Subcutaneous abdominal adipose tissue (tissue), 5 donors: ENCODE results near the gene ETV6.
A peak's percentile ranks its signal among the peaks of the same experiment; 100 is the strongest.

Experiments used
- H3K27ac ChIP-seq: one replicate; pipeline ENCODE4 v1.7.0; 2013; ENCODE audit warnings: low read depth, mild to moderate bottlenecking, inconsistent platforms, low read length, moderate library complexity
- H3K27me3 ChIP-seq, 5 donors: one replicate each; pipeline ENCODE4 v1.7.0; 2013; ENCODE audit warnings: low read length in 5 of 5, inconsistent platforms in 1 of 5; ENCODE audit not compliant: control insufficient read depth in 5 of 5, insufficient read depth in 4 of 5
- H3K36me3 ChIP-seq, 5 donors: one replicate each; pipeline ENCODE4 v1.7.0; 2013; ENCODE audit warnings: low read length in 5 of 5; ENCODE audit not compliant: control insufficient read depth in 5 of 5, insufficient read depth in 5 of 5
- H3K4me1 ChIP-seq, 5 donors: one replicate each; pipeline ENCODE4 v1.7.0; 2013; ENCODE audit warnings: low read length in 5 of 5, mild to moderate bottlenecking in 3 of 5, moderate library complexity in 1 of 5; ENCODE audit not compliant: control insufficient read depth in 5 of 5, insufficient read depth in 5 of 5
- H3K4me3 ChIP-seq, 5 donors: one replicate each; pipeline ENCODE4 v1.7.0; 2013; ENCODE audit warnings: low read length in 5 of 5, low read depth in 1 of 5
- H3K9ac ChIP-seq, 5 donors: one replicate each; pipeline ENCODE4 v1.7.0; 2013; ENCODE audit warnings: low read length in 5 of 5, mild to moderate bottlenecking in 4 of 5, moderate library complexity in 3 of 5
- H3K9me3 ChIP-seq, 5 donors: one replicate each; pipeline ENCODE4 v1.7.0; 2013; ENCODE audit warnings: low read length in 5 of 5; ENCODE audit not compliant: control insufficient read depth in 5 of 5
- donor health status: healthy.
- donor health status: healthy.
- donor health status: healthy.
- donor health status: healthy.
- donor health status: healthy.

ETV6 gene

GRCh38 chr12:11798856-11799501 lies 149.5 kb downstream of the ETV6 start:
- Histone ChIP-seq H3K27ac (no peak overlapping the region), H3K4me3 (no peak overlapping the region), H3K4me1 (peaks cover 0 to 42% (median 11%) of the 10 kb centered on the region in 5 donors), H3K36me3 (no peaks in the 10 kb centered on the region), H3K27me3 (no peaks in the 10 kb centered on the region), H3K9ac (no peak overlapping the region), H3K9me3 (no peaks in the 10 kb centered on the region)

- H3K4me1 ChIP-seq: peaks cover 0 to 39% (median 11%) of the 10 kb centered on the region in 5 donors
- H3K9me3 ChIP-seq: no peaks in the 10 kb centered on the region
- H3K27ac ChIP-seq: no peak overlapping the region
- H3K27me3 ChIP-seq: no peaks in the 10 kb centered on the region
- H3K9ac ChIP-seq: no peak overlapping the region
- H3K4me3 ChIP-seq: no peak overlapping the region
- no peaks in the 10 kb centered on the region for H3K36me3 ChIP-seq
These were observed 150.0 kb downstream of the ETV6 start for GRCh38 chr12:11799502-11799873.

- no peak overlapping the region for H3K4me3 ChIP-seq
- peaks cover 0 to 25% (median 0%) of the 10 kb centered on the region in 5 donors for H3K4me1 ChIP-seq
- H3K27ac ChIP-seq: no peak overlapping the region
- no peaks in the 10 kb centered on the region for H3K27me3 ChIP-seq
- H3K9me3 ChIP-seq: no peaks in the 10 kb centered on the region
- no peaks in the 10 kb centered on the region for H3K36me3 ChIP-seq
- no peak overlapping the region for H3K9ac ChIP-seq
These were observed 152.2 kb downstream of the ETV6 start for GRCh38 chr12:11801643-11802042.

GRCh38 chr12:11804130-11804529 lies 154.7 kb downstream of the ETV6 start:
- H3K4me3 ChIP-seq: no peak overlapping the region
- no peaks in the 10 kb centered on the region for H3K27me3 ChIP-seq
- H3K27ac ChIP-seq: no peak overlapping the region
- H3K9me3 ChIP-seq: no peaks in the 10 kb centered on the region
- no peaks in the 10 kb centered on the region for H3K36me3 ChIP-seq
- H3K9ac ChIP-seq: no peak overlapping the region
- H3K4me1 ChIP-seq: peaks cover 0 to 10% (median 0%) of the 10 kb centered on the region in 5 donors

- Histone ChIP-seq H3K9me3 (no peaks in the 10 kb centered on the region), H3K27me3 (no peaks in the 10 kb centered on the region), H3K27ac (no peak overlapping the region), H3K4me3 (no peak overlapping the region), H3K36me3 (no peaks in the 10 kb centered on the region), H3K4me1 (peaks cover 0 to 5% (median 0%) of the 10 kb centered on the region in 5 donors), H3K9ac (no peak overlapping the region)
These were observed 155.6 kb downstream of the ETV6 start for GRCh38 chr12:11805043-11805442.

- Histone ChIP-seq H3K9me3 (no peaks in the 10 kb centered on the region), H3K9ac (no peak overlapping the region), H3K27ac (no peak overlapping the region), H3K4me3 (no peak overlapping the region), H3K36me3 (no peaks in the 10 kb centered on the region), H3K27me3 (no peaks in the 10 kb centered on the region), H3K4me1 (peaks cover 0 to 5% (median 0%) of the 10 kb centered on the region in 5 donors)
These were observed 156.2 kb downstream of the ETV6 start for GRCh38 chr12:11805680-11806079.

GRCh38 chr12:11807458-11807857 lies 158.0 kb downstream of the ETV6 start:
- H3K27ac ChIP-seq: no peak overlapping the region
- H3K27me3 ChIP-seq: no peaks in the 10 kb centered on the region
- H3K9ac ChIP-seq: no peak overlapping the region
- H3K4me1 ChIP-seq: peaks cover 4 to 14% (median 13%) of the 10 kb centered on the region in 5 donors
- no peaks in the 10 kb centered on the region for H3K9me3 ChIP-seq
- H3K4me3 ChIP-seq: no peak overlapping the region
- no peaks in the 10 kb centered on the region for H3K36me3 ChIP-seq

GRCh38 chr12:11808931-11809330 lies 159.5 kb downstream of the ETV6 start:
- H3K9ac ChIP-seq: no peak overlapping the region
- no peaks in the 10 kb centered on the region for H3K27me3 ChIP-seq
- H3K36me3 ChIP-seq: no peaks in the 10 kb centered on the region
- no peak overlapping the region for H3K27ac ChIP-seq
- H3K4me3 ChIP-seq: no peak overlapping the region
- no peaks in the 10 kb centered on the region for H3K9me3 ChIP-seq
- peaks cover 7 to 29% (median 27%) of the 10 kb centered on the region in 5 donors for H3K4me1 ChIP-seq

GRCh38 chr12:11810206-11810545 lies 160.7 kb downstream of the ETV6 start:
- Histone ChIP-seq H3K4me1 (peaks cover 7 to 37% (median 27%) of the 10 kb centered on the region in 5 donors), H3K27me3 (no peaks in the 10 kb centered on the region), H3K27ac (no peak overlapping the region)

GRCh38 chr12:11811008-11811407 lies 161.5 kb downstream of the ETV6 start:
- Histone ChIP-seq H3K9me3 (no peaks in the 10 kb centered on the region), H3K4me1 (peaks cover 7 to 37% (median 27%) of the 10 kb centered on the region in 5 donors), H3K36me3 (no peaks in the 10 kb centered on the region), H3K27me3 (no peaks in the 10 kb centered on the region), H3K27ac (no peak overlapping the region), H3K4me3 (no peak overlapping the region), H3K9ac (no peak overlapping the region)

More at GRCh38 chr12:11810206-11810545, 160.7 kb downstream of the ETV6 start:
- H3K4me3 ChIP-seq: no peak overlapping the region
- H3K9me3 ChIP-seq: no peaks in the 10 kb centered on the region
- no peaks in the 10 kb centered on the region for H3K36me3 ChIP-seq
- H3K9ac ChIP-seq: peak overlapping the region in 1 of 5 donors; percentile 11
